ENCODE results near the gene ZBTB38. TPM values are rescaled to one million over a fixed set of nuclear protein-coding genes. Genes with fewer than 3 reads are reported as not detected.
A peak's percentile ranks its signal among the peaks of the same experiment; 100 is the strongest.

Gene ZBTB38
- total and polyA plus RNA-seq, 2 donors (not counting 3 experiments of a cell fraction or from before 2014, with no cell fraction given), result 31.1 to 85.2 TPM

- FAIRE-seq, result no peak
- Histone ChIP-seq H3K9me3 (replicated peaks; ENCODE audit: control insufficient read depth, insufficient read depth, low read length) (no peaks in the 10 kb centered on the region), H3K4me3 (replicated peaks in 1 of 3; ENCODE audit: insufficient read depth in 1 of 3, low read depth in 1 of 3, low read length in 3 of 3) (peak overlapping the region in 1 of 3 experiments; percentile 86), H3K27ac (ENCODE audit: insufficient read depth, low read depth, low read length) (peak overlapping the region; percentile 97), H3K9me1 (replicated peaks; ENCODE audit: control insufficient read depth, extremely low read depth, insufficient read depth, low read length) (no peaks in the 10 kb centered on the region), H2AFZ (ENCODE audit: low read depth, low read length) (no peak overlapping the region), H3K79me2 (ENCODE audit: control insufficient read depth, insufficient read depth, low read length) (peaks cover 48% of the 10 kb centered on the region), H3K9ac (replicated peaks; ENCODE audit: extremely low read depth, insufficient read depth, low read length) (peak overlapping the region; percentile 91), H3K4me1 (ENCODE audit: control insufficient read depth, extremely low read depth, insufficient read depth, low read length) (peaks cover 53% of the 10 kb centered on the region), H4K20me1 (replicated peaks; ENCODE audit: control insufficient read depth, extremely low read depth, insufficient read depth, low read length) (no peaks in the 10 kb centered on the region), H3K27me3 (ENCODE audit: control insufficient read depth in 2 of 2, insufficient read depth in 2 of 2, low read length in 2 of 2) (no peaks in the 10 kb centered on the region), H3K36me3 (ENCODE audit: control insufficient read depth in 2 of 2, extremely low read depth in 1 of 2, insufficient read depth in 2 of 2, low read length in 2 of 2) (peaks cover 14 to 29% of the 10 kb centered on the region in 2 experiments), H3K4me2 (ENCODE audit: insufficient read depth, low read length) (peak overlapping the region; percentile 96)
- no TSS peak for BruUV-seq (replicated peaks)
- ChIA-PET CTCF (interaction anchor here (1.0 to 3.3 kb wide), 7 partner anchors 9 to 92 kb away, joined by 4 to 14 read pairs (median 7); no protein-coding TSS in a partner anchor), POLR2A (no interaction called here)
- TF ChIP-seq POLR2AphosphoS5 (IDR thresholded peaks at IDR 0.05; ENCODE audit: insufficient read depth, low read depth, low read length), result no peak
- peak; percentile 17 for TF ChIP-seq POLR2A (IDR thresholded peaks at IDR 0.05; ENCODE audit: low read depth, low read length)
- intact Hi-C loops (cut with micrococcal nuclease) (no loop called here), dilution Hi-C loops (cut with MboI; ENCODE audit: extremely low pct_ligation_motif_present, low sequenced_read_pairs) (no loop called here)
- DNase-seq (ENCODE audit: low read depth, low spot score), result no peak
These were observed 35.3 kb downstream of the ZBTB38 start for GRCh38 chr3:141403576-141403975.

- peaks cover 14 to 29% of the 10 kb centered on the region in 2 experiments for H3K36me3 ChIP-seq (ENCODE audit: control insufficient read depth in 2 of 2, extremely low read depth in 1 of 2, insufficient read depth in 2 of 2, low read length in 2 of 2)
- DNase-seq (ENCODE audit: low read depth, low spot score), result peak; percentile 90
- no peaks in the 10 kb centered on the region for H3K9me1 ChIP-seq (replicated peaks; ENCODE audit: control insufficient read depth, extremely low read depth, insufficient read depth, low read length)
- peaks cover 67% of the 10 kb centered on the region for H3K4me1 ChIP-seq (ENCODE audit: control insufficient read depth, extremely low read depth, insufficient read depth, low read length)
- H3K27ac ChIP-seq (ENCODE audit: insufficient read depth, low read depth, low read length), result peak overlapping the region; percentile 97
- H4K20me1 ChIP-seq (replicated peaks; ENCODE audit: control insufficient read depth, extremely low read depth, insufficient read depth, low read length), result no peaks in the 10 kb centered on the region
- H3K4me2 ChIP-seq (ENCODE audit: insufficient read depth, low read length), result peak overlapping the region; percentile 80
- H3K9me3 ChIP-seq (replicated peaks; ENCODE audit: control insufficient read depth, insufficient read depth, low read length), result no peaks in the 10 kb centered on the region
- ChIA-PET CTCF (interaction anchor here (0.8 to 3.3 kb wide), 18 partner anchors 8 to 101 kb away, joined by 3 to 14 read pairs (median 5); no protein-coding TSS in a partner anchor), POLR2A (interaction anchor here (0.7 to 1.2 kb wide), 2 partner anchors 15 to 44 kb away, joined by 3 to 6 read pairs; no protein-coding TSS in a partner anchor)
- no TSS peak for BruUV-seq (replicated peaks)
- no peak overlapping the region for H2AFZ ChIP-seq (ENCODE audit: low read depth, low read length)
- TF ChIP-seq JUN (IDR thresholded peaks at IDR 0.05; ENCODE audit: borderline replicate concordance, insufficient read depth, insufficient read length, low read depth) (peak; percentile 70), FOS (IDR thresholded peaks at IDR 0.05; ENCODE audit: borderline replicate concordance, insufficient read depth, low read length) (peak; percentile 47), MYC (IDR thresholded peaks at IDR 0.05; ENCODE audit: low read depth, low read length) (no peak)
- intact Hi-C loops (cut with micrococcal nuclease) (no loop called here), dilution Hi-C loops (cut with MboI; ENCODE audit: extremely low pct_ligation_motif_present, low sequenced_read_pairs) (no loop called here)
- H3K27me3 ChIP-seq (ENCODE audit: control insufficient read depth in 2 of 2, insufficient read depth in 2 of 2, low read length in 2 of 2), result no peaks in the 10 kb centered on the region
- H3K4me3 ChIP-seq (replicated peaks in 1 of 3; ENCODE audit: insufficient read depth in 1 of 3, low read depth in 1 of 3, low read length in 3 of 3), result peak overlapping the region in 1 of 3 experiments; percentile 48
- H3K79me2 ChIP-seq (ENCODE audit: control insufficient read depth, insufficient read depth, low read length), result peaks cover 52% of the 10 kb centered on the region
- peak overlapping the region; percentile 91 for H3K9ac ChIP-seq (replicated peaks; ENCODE audit: extremely low read depth, insufficient read depth, low read length)
- FAIRE-seq, result peak; percentile 87
These were observed 36.7 kb downstream of the ZBTB38 start for GRCh38 chr3:141405025-141405424.

Measured in endothelial cell of umbilical vein (primary cell).